DND-41 (cell line): ENCODE data around the gene NCKAP5L.

Experiments
- EZH2 ChIP-seq: IDR thresholded peaks from 3 replicates; pipeline ENCODE4 v1.6.1; 2012; ENCODE audit warnings: borderline replicate concordance, low read depth, mild to moderate bottlenecking, moderate library complexity, low read length, inconsistent platforms; ENCODE audit not compliant: severe bottlenecking
- TF ChIP-seq, protein P1 (sequence below): IDR thresholded peaks from 2 replicates; pipeline ENCODE4 v1.5.1; 2012; ENCODE audit warnings: borderline replicate concordance, low read length, moderate library complexity, mild to moderate bottlenecking; ENCODE audit not compliant: poor library complexity, severe bottlenecking; ENCODE audit errors: extremely low read depth

DNA sequence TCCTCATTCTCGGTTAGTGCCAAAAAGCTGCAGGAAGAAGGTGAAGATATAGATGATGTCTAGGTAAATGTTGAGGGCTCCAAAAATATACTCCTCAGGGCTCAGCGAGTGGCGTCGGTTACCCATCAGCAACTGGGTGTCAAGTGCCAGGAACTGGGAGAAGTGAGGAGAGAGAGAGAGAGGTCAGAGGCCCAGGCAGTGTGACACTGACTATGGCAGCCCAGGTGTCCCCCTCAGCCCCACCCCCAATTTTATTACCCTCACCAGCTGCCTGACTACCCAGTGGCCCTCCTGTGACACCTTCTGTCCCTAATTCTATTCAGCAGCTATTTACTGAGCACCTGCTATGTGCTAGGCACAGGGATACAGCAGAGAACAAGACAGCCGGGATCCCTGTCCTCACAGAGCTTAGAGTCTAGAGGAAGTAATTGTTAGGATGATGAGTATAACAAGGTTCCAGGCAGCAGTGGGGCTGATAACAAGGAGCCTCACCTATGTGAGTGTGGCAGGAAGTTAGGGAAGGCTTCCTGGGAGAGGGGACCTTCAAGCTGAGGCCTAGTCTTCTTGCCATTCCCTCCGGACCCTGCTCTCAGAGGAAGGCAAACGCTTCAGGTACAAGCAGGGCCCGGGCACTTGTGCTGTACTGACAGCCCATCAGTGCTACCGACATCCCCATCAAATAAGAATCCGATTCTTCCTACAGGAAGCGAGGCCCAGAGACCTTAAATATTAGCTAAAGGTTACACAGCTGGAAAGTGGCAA lies 42.5 kb upstream of the NCKAP5L start:
- TF ChIP-seq, protein P1, sequence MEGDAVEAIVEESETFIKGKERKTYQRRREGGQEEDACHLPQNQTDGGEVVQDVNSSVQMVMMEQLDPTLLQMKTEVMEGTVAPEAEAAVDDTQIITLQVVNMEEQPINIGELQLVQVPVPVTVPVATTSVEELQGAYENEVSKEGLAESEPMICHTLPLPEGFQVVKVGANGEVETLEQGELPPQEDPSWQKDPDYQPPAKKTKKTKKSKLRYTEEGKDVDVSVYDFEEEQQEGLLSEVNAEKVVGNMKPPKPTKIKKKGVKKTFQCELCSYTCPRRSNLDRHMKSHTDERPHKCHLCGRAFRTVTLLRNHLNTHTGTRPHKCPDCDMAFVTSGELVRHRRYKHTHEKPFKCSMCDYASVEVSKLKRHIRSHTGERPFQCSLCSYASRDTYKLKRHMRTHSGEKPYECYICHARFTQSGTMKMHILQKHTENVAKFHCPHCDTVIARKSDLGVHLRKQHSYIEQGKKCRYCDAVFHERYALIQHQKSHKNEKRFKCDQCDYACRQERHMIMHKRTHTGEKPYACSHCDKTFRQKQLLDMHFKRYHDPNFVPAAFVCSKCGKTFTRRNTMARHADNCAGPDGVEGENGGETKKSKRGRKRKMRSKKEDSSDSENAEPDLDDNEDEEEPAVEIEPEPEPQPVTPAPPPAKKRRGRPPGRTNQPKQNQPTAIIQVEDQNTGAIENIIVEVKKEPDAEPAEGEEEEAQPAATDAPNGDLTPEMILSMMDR, result no peak
- TF ChIP-seq EZH2, result no peak
